HG03558 (cell line): ENCODE measurements around the gene CANT1.
"Not testable (repeated sequence)": the region's sequence is repeated elsewhere in the genome, so short reads cannot be mapped to it uniquely, and the experiment has no call there.

Experiments
- ATAC-seq: cut with Tn5 transposase; IDR thresholded peaks from one replicate; pipeline ENCODE4 v1.9.1; 2021; ENCODE audit warnings: moderate number of reproducible peaks; ENCODE audit not compliant: unreplicated experiment; ENCODE audit errors: extremely low read depth

CANT1 gene

GRCh38 chr17:78945455-78945854 lies 64.1 kb downstream of the CANT1 start:
- ATAC-seq: not testable (repeated sequence)

GRCh38 chr17:78944956-78945355 lies 64.6 kb downstream of the CANT1 start:
- ATAC-seq: no peak

- no peak for ATAC-seq
These were observed 65.5 kb downstream of the CANT1 start for GRCh38 chr17:78944026-78944425.
